ENCODE results near the gene NEUROD2.

The NEUROD2 gene

DNA sequence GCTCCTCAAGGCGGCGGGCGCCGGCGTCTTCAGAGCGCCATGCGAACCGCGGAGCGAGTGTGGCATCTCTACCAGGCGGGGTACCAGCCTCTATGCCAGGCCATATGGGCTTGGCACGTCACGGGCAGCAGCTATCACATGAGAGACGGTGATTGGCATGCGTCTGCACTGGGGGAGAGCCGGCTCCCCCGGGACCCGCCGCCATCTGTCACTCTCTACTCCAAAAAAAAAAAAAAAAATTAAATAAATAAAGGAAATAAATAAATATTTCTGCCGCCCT is at the start of gene NEUROD2:
Gene NEUROD2, minus strand, starts transcription at position 70 of the 280 bp plus-strand sequence. CDS start 1,321 bp downstream, outside the sequence.
- no peak for DNase-seq

DNA sequence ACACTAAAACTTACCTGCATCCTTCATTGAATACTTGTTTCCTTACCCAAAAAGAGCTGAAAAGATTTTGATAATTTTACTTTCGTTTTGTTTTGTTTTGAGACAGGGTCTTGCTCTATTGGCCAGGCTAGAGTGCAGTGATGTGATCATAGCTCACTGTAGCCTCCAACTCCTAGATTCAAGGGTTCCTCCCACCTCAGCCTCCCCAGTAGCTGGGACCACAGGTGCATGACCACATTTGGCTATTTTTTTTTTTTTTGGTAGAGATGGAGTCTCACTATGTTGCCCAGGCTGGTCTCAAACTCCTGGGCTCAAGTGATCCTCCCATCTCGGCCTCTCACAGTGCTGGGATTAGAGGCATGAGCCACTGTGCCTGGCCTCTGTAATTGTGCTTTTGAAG is 47.4 kb upstream of the NEUROD2 start:
- DNase-seq = no peak

DNA sequence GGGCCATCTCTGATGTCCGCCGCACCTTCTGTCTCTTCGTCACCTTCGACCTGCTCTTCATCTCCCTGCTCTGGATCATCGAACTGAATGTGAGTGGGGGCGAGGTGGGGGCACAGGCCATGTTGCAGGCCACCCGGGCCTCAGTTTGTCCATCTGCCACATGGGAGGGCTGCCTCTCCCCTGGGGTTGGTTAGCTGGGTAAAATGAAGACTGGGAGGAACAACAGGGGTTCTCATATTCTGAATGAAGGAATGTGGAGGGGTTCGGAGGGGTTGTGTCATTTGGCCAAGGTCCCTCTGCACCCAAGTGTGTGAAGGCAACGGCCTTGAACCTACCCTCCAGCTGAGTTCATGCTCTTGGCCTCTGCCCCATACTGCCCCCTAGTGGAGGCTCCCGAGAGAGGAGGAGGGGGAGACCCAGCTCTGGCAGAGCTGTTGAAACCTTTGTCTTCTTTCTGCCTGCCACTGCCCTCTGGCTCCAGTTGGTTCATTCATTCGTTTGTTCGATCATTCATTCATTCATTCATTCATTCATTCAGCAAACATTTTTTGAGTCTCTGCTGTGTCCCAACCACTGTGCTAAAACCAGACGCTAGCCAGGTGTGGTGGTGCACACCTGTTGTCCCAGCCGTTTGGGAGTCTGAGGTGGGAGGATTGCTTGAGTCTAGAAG is 46.1 kb upstream of the NEUROD2 start:
- DNase-seq = peak; percentile 66

DNA sequence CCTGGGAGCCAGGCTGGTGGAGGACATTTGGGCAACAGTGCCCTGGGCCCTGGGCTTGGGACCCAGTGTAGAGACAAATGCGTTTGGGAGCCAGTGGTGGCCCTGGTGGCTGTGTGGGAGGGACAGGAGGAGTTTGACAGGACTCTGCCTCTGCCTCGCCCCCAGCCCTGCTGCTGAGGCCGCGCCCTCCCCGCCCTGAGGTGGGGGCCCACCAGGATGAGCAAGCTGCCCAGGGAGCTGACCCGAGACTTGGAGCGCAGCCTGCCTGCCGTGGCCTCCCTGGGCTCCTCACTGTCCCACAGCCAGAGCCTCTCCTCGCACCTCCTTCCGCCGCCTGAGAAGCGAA is 45.6 kb upstream of the NEUROD2 start:
- DNase-seq = no peak

DNA sequence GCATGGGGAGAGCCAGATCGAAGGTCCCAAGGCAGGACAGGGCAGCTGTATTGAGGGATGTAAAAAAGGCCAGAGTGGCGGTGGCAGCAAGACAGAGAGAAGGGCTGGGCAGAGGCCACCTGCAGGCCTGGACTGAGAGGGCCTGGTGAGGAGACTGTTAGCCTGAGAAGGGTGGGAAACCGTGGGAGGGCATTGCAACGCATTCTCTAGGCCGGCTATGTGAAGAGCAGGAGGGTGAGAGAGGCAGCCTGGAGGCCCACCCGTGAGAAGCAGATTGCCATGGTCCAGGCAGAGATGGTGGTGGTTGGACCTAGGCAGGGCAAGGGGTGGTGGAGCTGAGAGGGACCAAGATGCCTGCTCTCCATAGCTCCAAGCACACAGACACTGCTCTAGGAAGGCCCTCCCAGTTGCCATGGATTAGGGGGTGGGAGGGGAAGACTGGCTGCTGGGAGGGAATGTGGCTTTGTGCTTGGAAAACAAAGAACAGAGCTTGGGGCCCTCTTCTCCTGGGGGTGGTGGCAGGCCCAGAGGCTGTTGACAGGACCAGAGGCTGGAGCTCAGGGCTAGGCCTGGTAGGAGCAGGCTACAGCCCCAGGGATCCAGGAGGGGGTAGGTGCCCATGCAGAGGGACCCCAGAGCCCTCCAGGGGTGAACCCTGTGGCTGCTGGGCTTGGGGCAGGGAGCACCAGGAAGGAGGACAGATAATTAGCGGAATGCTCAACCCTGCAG is 45.0 kb upstream of the NEUROD2 start:
- no peak for DNase-seq

DNA sequence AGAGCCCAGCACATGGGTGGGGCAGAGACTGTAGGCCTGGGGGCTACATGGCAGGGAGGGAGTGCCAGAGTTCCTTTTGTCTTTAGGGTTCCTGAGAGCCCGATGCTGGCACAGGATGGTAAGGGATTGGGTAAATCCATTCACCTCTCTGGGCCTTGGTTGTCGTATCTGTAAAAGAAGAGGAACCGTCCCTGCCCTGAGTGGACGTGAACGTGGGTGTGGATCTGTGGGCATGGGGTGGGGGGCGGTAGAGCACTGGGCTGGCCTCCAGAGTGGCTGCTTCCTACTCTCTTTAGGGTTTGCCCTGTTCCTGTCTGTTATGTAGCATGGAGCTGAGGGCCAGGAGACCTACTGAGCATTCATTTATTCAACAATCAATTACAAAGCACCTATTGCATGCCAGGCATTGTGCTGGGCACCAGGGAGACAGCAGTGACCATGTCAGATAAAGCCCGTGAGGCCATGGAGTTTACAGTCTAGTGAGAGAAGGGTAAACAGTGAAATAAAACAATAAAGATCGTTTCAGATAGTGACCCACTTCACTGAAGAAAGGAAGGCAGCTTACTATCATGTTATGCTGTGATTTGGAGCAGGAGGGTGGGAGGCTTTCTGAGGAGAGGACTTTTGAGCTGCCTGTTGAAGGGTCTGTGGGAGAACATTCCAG is 44.3 kb upstream of the NEUROD2 start:
- no peak for DNase-seq

DNA sequence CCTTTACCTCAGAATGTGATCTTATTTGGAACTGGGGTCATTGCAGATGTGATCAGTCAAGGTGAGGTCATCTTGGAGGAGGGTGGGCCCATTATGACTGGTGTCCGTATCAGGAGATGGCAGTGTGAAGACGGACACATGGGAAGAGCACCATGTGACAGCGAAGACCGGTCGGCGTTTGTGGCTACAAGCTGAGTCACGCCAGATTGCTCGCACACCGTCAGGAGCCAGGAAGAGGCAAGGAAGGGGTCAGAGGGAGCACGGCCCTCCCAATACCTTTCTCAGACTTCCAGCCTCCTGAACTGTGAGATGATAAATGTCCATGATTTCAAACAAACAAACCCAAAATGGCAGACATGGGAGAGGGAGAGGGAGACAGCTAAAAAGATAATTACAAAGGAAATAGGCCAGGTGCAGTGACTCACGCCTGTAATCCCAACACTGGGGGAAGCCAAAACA is 42.4 kb upstream of the NEUROD2 start:
- DNase-seq = no peak

DNA sequence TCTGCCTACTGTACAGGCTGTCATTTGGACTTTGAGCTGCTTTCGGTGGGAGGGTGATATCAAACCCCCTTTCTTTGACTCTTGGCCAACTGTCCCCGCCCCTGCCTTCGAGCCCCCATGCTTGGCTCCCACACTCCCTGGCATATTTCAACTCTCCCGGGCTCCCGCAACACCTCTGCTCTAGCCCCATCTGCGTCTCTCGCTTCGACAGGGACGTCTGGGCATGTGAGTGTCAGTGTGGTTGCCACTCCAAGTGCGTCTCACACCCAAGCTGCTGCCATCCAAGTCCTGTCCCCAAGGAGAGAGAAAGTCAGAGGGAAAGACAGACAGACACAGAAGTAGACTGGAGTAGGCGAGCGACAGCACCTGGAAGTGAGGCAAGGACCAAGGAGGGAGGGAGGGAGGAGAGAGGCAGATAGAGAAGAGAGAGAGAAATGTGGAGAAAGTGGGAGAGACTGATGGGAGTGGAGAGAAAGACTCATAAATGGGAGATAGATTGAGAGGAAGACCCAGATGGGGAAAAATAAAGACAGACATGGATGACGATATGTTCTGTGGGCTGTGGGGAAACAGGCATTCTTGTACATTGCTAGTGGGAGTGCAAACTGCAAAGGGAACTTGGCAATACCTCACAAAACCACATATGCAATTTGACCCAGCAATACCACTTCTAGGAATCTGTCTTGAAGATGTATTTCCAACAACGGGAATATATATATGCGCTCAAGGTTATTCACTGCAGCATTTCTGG is 41.1 kb upstream of the NEUROD2 start:
- DNase-seq = no peak

DNA sequence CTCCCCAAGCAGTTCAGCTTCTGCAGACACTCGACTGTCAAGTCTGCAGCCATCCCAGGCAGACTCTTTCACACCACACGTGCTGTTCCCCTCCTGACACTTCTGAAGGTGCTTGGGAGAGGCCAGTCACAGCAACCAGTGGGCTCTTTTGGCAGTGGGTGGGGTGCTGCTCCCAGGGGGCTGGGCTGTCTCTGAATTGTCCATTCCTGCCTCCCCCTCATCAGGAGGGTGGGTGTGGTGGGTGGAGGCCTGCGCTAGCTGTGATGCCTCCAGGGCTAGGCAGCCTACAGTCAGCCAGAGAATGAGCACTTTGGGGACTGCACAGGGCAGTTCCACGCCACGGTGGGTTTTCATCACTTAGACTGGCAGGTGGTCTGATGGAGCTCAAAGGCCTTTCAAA is 39.5 kb upstream of the NEUROD2 start:
- no peak for DNase-seq

DNA sequence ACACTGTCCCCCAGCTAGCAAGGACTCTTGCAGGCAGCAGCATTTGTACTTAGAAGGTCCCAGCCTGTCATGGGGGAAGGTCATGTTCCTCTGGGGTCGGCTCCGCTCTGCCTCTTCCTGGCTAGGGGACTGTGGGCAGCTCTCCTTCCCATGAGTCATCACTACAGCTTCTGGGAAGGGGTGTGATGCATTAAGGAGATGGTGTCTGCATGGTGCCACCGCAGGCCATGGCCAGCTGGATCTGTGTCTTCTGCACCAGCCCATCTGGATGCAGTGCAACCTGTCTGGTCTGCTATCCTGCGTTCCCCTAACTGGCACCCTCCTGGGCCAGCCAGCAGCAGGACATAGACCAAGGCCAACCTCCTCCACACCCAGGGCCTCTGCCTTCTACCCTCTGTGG is 35.6 kb upstream of the NEUROD2 start:
- DNase-seq = no peak

DNA sequence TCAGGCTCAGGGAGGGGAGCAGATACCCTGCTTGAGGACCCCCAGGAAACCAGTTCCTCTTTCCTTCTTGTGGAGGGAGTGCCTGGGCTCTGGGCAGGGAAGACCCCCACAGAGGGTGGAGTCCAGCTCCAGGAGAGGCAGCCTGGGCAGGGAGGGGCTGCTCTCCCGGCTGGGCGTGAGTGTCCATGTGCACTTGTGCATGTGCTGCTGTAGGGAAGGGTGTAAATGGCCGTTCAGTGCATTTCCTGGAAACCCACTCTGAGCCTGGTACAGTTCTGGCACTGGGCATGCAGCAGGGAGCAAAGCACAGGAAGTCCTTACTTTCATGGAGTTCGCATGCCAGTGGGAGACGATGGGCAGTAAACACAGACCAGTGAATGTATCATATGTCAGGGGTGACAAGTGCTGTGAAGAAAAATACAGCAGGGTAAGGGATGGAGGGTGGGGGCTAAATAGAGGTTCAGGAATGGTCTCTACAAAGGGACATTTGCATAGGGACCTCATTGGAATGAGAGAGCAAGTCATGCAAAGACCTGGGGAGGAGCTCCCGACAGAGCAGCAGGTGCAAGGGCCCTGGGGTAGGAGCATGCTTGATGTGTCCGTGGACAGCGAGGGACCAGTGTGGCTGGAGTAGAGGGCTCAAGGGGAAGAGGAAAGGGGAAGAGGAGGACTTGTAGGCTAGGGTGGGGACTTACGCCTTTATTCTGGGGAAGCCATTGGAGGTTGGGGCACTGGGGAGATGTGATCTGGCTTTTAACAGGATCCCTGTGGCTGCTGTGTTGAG is 34.8 kb upstream of the NEUROD2 start:
- no peak for DNase-seq

DNA sequence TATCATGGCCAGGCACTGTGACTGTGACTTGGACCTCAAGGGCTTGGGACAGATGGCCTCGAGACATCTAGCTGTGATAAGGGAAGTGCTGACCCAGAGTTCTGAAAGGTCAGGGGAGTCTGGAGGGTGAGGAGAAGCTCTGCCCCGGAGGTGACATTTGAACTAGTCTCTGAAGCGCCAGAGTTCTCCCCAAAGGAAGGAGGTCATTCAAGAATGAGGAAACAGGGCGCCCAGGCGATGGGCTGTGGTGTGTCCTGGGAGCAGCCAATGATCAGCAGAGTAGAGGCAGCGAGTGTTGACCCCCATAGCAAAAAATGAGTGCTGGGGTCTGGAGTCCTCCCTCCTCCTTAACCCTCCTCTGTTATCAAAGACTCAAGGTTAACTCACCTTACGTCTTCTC is 34.2 kb upstream of the NEUROD2 start:
- no peak for DNase-seq

DNA sequence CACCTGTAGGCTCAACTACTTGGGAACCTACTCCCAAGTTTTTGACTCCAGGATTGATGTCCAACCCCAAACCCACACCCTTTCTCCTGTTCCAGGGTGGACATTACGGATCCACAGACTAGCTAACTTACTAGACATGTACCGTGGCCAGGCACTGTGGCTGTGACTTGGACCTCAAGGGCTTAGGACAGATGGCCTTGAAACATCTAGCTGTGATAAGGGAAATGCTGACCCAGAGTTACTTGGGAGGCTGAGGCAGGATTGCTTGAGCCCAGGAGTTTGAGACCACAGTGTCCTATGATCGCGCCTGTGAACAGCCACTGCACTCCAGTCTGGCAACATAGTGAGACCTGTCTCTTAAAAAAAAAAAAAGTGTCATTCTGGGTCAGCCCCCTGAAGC is 33.4 kb upstream of the NEUROD2 start:
- DNase-seq = no peak

DNA sequence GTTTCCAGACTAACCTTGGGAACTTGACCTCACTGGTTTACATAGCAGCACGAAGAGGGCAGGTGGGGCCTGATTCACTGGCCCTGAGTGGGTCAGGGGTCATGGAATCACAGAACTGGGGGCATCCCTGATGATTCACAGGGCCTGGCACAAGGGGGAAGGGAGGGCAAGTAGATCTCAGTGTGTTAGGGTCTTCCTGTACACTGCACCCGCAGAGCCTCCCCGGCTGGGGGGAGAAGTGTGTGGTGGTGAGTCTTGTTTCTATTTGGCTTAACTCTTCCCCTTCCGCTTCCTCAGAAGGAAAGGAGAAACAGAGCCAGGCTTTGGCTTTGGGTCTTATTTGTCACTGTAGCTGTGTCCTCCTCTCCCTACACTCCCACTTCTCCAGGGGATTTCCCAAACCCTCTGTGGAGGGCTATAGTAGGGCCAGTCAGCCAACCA is 32.9 kb upstream of the NEUROD2 start:
- DNase-seq = no peak

DNA sequence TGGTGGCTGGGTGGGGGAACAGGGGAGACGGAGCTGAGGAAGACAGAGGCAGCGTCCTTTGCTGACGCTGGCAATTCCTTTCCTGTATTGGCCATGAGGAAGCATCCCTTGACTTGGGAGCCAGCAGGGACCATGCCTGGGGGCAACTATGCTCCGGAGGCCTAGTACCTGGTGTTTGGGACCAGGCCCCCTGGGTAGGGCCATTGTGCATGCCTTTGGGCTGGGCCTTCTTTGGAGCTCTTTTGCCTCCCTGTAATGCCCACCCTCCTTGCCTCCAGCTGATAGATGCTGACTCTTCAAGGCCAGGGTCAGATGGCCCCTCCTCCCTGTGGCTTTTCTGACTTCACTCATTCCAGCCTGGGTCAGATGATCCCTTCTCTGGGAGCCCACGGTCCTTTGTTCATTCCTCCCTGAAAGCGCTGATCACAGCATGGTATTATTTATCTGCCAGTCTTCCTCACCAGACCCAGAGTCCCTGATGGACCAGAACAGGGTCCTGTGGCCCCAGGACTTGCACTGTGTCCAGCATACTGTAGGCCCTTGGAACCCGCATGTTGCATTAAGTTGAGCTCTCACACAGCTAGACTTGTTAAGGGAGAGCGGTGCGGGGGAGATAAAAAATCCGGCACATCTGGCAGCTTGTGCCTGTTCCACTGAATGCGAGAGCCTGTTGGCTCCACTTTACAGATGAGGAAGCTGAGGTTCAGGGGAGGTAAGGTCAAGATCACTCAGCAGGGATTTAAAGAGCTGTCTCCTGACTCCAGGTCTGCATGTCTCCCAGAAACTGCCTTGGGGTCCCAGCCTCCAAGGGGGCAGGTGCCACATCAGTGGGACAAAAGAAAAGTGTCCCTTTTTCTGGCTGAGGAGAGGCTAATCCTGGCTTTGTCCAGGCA is 32.1 kb upstream of the NEUROD2 start:
- no peak for DNase-seq

DNA sequence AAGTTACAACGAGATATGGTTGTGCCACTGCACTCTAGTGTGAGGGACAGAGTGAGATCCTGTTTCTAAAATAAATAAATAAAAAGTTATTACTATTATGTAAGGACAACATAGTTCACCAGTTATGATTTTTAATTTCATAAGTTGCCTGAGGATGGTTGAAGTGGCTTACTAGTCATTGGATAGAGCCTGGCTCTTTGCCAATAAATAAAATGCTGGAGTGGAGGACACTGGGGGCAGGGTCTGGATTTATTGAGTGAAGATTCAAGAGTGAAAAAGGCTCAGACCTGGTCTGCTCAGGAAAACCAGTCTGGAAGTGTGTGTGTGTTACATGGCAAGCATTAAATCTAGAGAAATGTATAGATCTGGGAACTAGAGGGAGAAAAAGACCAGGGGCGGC is 31.3 kb upstream of the NEUROD2 start:
- no peak for DNase-seq

DNA sequence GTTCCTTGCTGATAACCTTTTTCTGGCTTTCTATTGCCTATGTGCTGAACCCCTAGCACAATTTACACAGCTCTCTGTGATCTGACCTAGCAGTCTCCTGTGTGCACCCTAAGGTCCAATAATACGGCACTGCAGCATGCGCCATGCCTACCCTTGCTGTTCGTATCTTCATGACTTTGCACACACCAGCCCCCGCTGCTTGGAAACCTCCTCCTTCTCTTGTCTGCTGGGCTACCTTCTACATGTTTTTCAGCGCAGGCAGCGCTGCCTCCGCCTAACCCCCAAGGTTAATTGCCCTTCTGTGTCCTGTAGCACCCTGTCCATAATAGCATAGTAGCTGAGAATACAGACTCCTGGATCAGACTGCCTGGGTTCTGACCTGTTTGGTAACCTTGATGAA is 30.6 kb upstream of the NEUROD2 start:
- DNase-seq = no peak

DNA sequence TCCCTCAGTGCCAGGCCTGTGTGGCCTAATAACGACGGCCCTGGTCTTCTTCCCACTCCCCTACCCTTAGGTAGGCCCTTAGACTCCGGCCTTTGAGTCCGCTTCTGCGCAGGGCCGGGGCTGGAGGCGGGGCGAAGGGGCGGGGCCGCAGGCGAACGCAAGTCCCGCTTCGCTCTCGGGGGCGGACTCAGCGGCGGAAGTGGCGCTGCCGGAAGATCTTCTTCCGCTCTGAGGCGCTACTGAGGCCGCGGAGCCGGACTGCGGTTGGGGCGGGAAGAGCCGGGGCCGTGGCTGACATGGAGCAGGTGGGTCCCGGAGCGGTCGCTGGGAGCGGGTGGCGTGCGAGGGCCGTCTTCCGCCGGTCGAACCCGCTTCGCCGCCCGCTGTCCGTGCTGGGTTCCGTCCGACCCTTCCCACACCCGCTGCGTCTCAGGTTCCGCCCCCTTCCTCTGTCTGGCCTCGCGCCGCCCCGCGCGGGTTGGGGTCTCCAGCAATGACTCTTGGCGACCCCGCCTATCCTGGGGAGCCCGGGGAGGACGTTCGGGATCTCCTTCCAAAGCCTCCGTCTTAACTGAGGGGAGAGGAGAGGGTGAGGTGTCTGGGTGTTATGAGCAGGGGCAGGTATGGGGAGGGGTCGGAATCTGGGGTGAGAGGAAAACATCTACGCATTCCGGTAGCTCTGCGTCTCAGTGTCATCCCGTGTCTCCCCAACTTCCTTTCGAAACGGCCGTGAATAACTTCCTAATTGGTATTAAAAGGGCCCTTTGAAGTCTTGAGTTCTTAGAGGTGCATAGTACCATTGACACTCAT is 29.4 kb upstream of the NEUROD2 start, which contains the start of gene STARD3:
Gene STARD3, plus strand, starts transcription at position 218 of the 810 bp plus-strand sequence. CDS start 16,388 bp downstream, outside the sequence.
- DNase-seq = peak; percentile 92

DNA sequence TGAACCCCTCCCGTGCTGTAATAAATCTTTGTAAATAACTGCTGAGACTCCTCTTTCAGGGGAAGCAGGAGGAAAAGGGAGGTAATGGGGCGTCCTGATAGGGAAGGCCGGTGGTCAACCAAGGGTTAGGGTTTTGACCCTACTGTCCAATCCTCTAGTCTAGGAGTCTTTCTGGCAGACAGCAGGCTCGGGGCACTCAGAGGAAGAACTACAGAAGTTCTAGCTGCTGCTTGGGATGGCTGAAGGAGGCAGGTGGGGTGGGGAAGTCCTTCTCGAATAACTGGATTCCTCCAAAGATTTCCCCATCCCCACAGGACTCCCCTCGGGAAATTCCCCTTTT is 28.8 kb upstream of the NEUROD2 start:
- no peak for DNase-seq

DNA sequence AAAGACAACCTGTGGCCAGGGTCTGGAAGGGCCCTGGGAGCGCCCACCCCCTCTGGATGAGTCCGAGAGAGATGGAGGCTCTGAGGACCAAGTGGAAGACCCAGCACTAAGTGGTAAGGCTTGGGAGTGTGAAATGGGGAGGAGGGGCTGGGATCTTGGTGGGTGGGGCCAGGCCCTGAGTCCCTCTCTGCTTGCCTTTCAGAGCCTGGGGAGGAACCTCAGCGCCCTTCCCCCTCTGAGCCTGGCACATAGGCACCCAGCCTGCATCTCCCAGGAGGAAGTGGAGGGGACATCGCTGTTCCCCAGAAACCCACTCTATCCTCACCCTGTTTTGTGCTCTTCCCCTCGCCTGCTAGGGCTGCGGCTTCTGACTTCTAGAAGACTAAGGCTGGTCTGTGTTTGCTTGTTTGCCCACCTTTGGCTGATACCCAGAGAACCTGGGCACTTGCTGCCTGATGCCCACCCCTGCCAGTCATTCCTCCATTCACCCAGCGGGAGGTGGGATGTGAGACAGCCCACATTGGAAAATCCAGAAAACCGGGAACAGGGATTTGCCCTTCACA is 28.0 kb upstream of the NEUROD2 start:
- DNase-seq = no peak
